Esophagus muscularis mucosa (tissue), 4 donors: ENCODE data around the gene ISG20. TPM values are rescaled to one million over a fixed set of nuclear protein-coding genes. Genes with fewer than 3 reads are reported as not detected.

Experiments used
- DNase-seq: peaks from one replicate; pipeline ENCODE4 v3.0.0-alpha.2; 2017; ENCODE audit errors: extremely low spot score
- H3K27ac ChIP-seq, 4 donors: fragments of 200-600 bp; sonication (generic); replicated peaks in 1 of 4; 1 replicate in 3 of 4; 2 replicates in 1 of 4; pipeline ENCODE4 v1.5.1; 2016 to 2019; ENCODE audit warnings: mild to moderate bottlenecking in 1 of 4
- H3K27me3 ChIP-seq, 4 donors: fragments of 200-600 bp; sonication (generic); one replicate each; pipeline versions ENCODE4 v1.5.1 to v1.6.0; 2016 to 2019
- H3K36me3 ChIP-seq, 4 donors: fragments of 200-600 bp; sonication (generic); one replicate each; pipeline ENCODE4 v1.5.1; 2016 to 2019
- H3K4me1 ChIP-seq, 4 donors: fragments of 200-600 bp; sonication (generic); one replicate each; pipeline ENCODE4 v1.5.1; 2016 to 2019
- H3K4me3 ChIP-seq, 4 donors: fragments of 200-600 bp; sonication (generic); 1 replicate in 2 of 4; 2 replicates in 2 of 4; pipeline ENCODE4 v1.5.1; 2016 to 2019; ENCODE audit warnings: mild to moderate bottlenecking in 4 of 4, moderate library complexity in 1 of 4
- H3K9me3 ChIP-seq, 4 donors: fragments of 200-600 bp; sonication (generic); 1 replicate in 3 of 4; 2 replicates in 1 of 4; pipeline ENCODE4 v1.5.1; 2016 to 2019
- EP300 ChIP-seq: sonication (generic); formaldehyde crosslinking; IDR thresholded peaks from one replicate; pipeline ENCODE4 v1.6.1; 2017; ENCODE audit warnings: antibody characterized with exemption
- POLR2A ChIP-seq: fragments of 450-650 bp; IDR thresholded peaks from one replicate; pipeline ENCODE4 v1.6.1; 2017; ENCODE audit warnings: antibody characterized with exemption, moderate library complexity, mild to moderate bottlenecking, low read depth
- POLR2AphosphoS5 ChIP-seq, 2 donors: sonication (generic); formaldehyde crosslinking; IDR thresholded peaks; one replicate each; pipeline ENCODE4 v1.6.1; 2017; ENCODE audit warnings: antibody characterized with exemption in 2 of 2
- WGBS: methylation state at CpG from one replicate; pipeline ENCODE4 v1.1.5; 2018; 5-methylcytosine and 5-hydroxymethylcytosine counted together
- intact Hi-C: fragments of 100-400 bp; cut with DNase I; formaldehyde crosslinking; loops from one replicate; pipeline ENCODE4 v1.15.1; 2023
- total RNA-seq, 4 donors: library from RNA; depleted of rRNA; stranded (reverse); fragments of >200 nt; gene quantifications; one replicate each; pipeline versions ENCODE4 v1.1.0 to v1.2.1, GENCODE V29; 2016
- TF ChIP-seq, protein P1 (sequence below), 3 experiments: fragments of 200-600 bp in 2 of 3; fragments of 450-650 bp in 1 of 3; sonication (generic) in 2 of 3; IDR thresholded peaks; one replicate each; pipeline ENCODE4 v1.5.1; 2017 to 2019; ENCODE audit warnings: antibody characterized with exemption in 3 of 3, mild to moderate bottlenecking in 2 of 3, moderate library complexity in 1 of 3

ISG20 gene
- total RNA-seq, 4 donors from 2014 or later: 6.1 to 21.2 (median 9.8) TPM

- no peak overlapping the region for H3K4me3 ChIP-seq
- intact Hi-C loops: no loop called here
- H3K27ac ChIP-seq: no peak overlapping the region
- TF ChIP-seq POLR2AphosphoS5 (IDR thresholded peaks at IDR 0.05) (no peak), EP300 (no peak), POLR2A (no peak)
- TF ChIP-seq, protein P1, sequence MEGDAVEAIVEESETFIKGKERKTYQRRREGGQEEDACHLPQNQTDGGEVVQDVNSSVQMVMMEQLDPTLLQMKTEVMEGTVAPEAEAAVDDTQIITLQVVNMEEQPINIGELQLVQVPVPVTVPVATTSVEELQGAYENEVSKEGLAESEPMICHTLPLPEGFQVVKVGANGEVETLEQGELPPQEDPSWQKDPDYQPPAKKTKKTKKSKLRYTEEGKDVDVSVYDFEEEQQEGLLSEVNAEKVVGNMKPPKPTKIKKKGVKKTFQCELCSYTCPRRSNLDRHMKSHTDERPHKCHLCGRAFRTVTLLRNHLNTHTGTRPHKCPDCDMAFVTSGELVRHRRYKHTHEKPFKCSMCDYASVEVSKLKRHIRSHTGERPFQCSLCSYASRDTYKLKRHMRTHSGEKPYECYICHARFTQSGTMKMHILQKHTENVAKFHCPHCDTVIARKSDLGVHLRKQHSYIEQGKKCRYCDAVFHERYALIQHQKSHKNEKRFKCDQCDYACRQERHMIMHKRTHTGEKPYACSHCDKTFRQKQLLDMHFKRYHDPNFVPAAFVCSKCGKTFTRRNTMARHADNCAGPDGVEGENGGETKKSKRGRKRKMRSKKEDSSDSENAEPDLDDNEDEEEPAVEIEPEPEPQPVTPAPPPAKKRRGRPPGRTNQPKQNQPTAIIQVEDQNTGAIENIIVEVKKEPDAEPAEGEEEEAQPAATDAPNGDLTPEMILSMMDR (IDR thresholded peaks at IDR 0.05): no peak
- peaks cover 0 to 15% (median 0%) of the 10 kb centered on the region in 4 donors for H3K27me3 ChIP-seq
- WGBS: 90% methylated on average over 12 of the region's 13 CpGs
- H3K9me3 ChIP-seq: no peaks in the 10 kb centered on the region
- H3K36me3 ChIP-seq: no peaks in the 10 kb centered on the region
- H3K4me1 ChIP-seq: no peaks in the 10 kb centered on the region
- peak; percentile 91 for DNase-seq
Measured at GRCh38 chr15:88680241-88681001, 41.6 kb downstream of the ISG20 start.

- TF ChIP-seq POLR2AphosphoS5 (IDR thresholded peaks at IDR 0.05) (no peak), EP300 (no peak), POLR2A (no peak)
- TF ChIP-seq, protein P1 (IDR thresholded peaks at IDR 0.05): no peak
- intact Hi-C loops: no loop called here
- Histone ChIP-seq H3K27me3 (peaks cover 0 to 19% (median 0%) of the 10 kb centered on the region in 4 donors), H3K27ac (no peak overlapping the region), H3K9me3 (no peaks in the 10 kb centered on the region), H3K4me1 (no peaks in the 10 kb centered on the region), H3K4me3 (no peak overlapping the region), H3K36me3 (no peaks in the 10 kb centered on the region)
- peak; percentile 72 for DNase-seq
- 70% methylated on average over 7 of the region's 13 CpGs for WGBS
Measured at GRCh38 chr15:88681610-88682221, 42.9 kb downstream of the ISG20 start.

DNA sequence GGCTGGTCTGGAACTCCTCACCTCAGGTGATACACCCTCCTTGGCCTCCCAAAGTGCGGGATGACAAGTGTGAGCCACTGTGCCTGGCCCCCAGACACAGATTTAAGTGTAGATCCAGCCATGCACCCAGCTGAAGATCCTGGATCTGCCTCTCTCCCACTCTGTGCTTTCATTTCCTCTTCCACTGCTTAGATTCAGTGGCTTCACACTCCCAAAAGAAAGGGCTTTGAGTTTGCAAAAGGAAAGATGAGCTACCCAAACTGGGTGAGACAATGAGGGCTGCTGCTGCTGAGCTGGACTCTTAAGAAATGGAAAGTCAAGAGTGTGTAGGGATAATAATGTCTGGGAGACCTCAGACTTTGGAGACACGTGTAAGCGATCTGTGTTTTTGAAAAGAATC lies 45.5 kb downstream of the ISG20 start:
- DNase-seq: peak; percentile 55
- Histone ChIP-seq H3K4me1 (no peaks in the 10 kb centered on the region), H3K27ac (no peak overlapping the region), H3K27me3 (peaks cover 0 to 24% (median 0%) of the 10 kb centered on the region in 4 donors), H3K4me3 (no peak overlapping the region), H3K9me3 (no peaks in the 10 kb centered on the region), H3K36me3 (no peaks in the 10 kb centered on the region)
- WGBS: 56% methylated on average over 3 of the region's 3 CpGs
- intact Hi-C loops: no loop called here
- TF ChIP-seq POLR2A: no peak
- no peak for TF ChIP-seq POLR2AphosphoS5 (IDR thresholded peaks at IDR 0.05)

DNA sequence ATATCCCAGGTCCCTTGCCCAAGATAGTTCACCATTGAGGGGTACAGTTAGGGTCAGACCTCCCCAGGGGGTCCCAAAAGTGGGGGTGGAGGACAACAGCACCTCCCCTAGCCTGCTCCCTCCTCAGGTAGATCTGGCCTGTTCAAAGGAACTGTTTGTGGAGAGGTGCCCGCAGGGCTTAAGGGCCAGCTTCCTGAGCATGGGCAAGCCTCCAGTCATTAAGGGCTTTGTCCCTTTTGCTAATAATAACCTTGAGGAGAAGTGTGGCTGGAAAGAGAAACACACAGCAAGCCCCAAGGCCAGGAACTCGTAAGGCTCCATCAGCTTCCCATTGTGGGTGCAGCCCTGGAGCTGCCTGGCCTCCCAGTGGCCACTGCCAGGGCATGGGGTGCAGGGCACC lies 47.4 kb downstream of the ISG20 start:
- Histone ChIP-seq H3K4me3 (no peak overlapping the region), H3K27me3 (peaks cover 0 to 24% (median 0%) of the 10 kb centered on the region in 4 donors), H3K27ac (no peak overlapping the region), H3K4me1 (no peaks in the 10 kb centered on the region), H3K9me3 (no peaks in the 10 kb centered on the region), H3K36me3 (no peaks in the 10 kb centered on the region)
- TF ChIP-seq POLR2A (no peak), POLR2AphosphoS5 (IDR thresholded peaks at IDR 0.05) (no peak), EP300 (no peak)
- TF ChIP-seq, protein P1 (IDR thresholded peaks at IDR 0.05): no peak
- WGBS: 91% methylated on average over 2 of the region's 2 CpGs
- DNase-seq: peak; percentile 82
- intact Hi-C loops: no loop called here

GRCh38 chr15:88688394-88688933 lies 49.6 kb downstream of the ISG20 start:
- 81% methylated on average over 8 of the region's 8 CpGs for WGBS
- no peaks in the 10 kb centered on the region for H3K36me3 ChIP-seq
- TF ChIP-seq POLR2A (no peak), POLR2AphosphoS5 (IDR thresholded peaks at IDR 0.05) (no peak), EP300 (no peak)
- TF ChIP-seq, protein P1 (IDR thresholded peaks at IDR 0.05): no peak
- no peaks in the 10 kb centered on the region for H3K9me3 ChIP-seq
- H3K27me3 ChIP-seq: peaks cover 0 to 30% (median 0%) of the 10 kb centered on the region in 4 donors
- no peaks in the 10 kb centered on the region for H3K4me1 ChIP-seq
- no peak overlapping the region for H3K27ac ChIP-seq
- DNase-seq: no peak
- intact Hi-C loops: no loop called here
- no peak overlapping the region for H3K4me3 ChIP-seq
